DOHH2 (cell line): ENCODE data around the gene FAM219A.

ENCODE experiments used
- H3F3A ChIP-seq: fragments of 200-600 bp; sonication (generic), shearing (Covaris generic); 2 replicates; pipeline ENCODE4 v1.6.0; 2016; ENCODE audit warnings: antibody characterized with exemption, mild to moderate bottlenecking; ENCODE audit not compliant: control insufficient read depth, insufficient read depth
- H3K27ac ChIP-seq: fragments of 200-600 bp; sonication (generic); 2 replicates; pipeline ENCODE4 v1.5.1; 2014; ENCODE audit warnings: low read depth, mild to moderate bottlenecking, low read length, moderate library complexity
- H3K27me3 ChIP-seq: fragments of 200-600 bp; sonication (generic); 2 replicates; pipeline ENCODE4 v1.6.1; 2014; ENCODE audit warnings: mild to moderate bottlenecking, low read length, mixed read lengths; ENCODE audit not compliant: control insufficient read depth
- H3K36me3 ChIP-seq: fragments of 200-600 bp; sonication (generic); 2 replicates; pipeline ENCODE4 v1.6.1; 2014; ENCODE audit warnings: mild to moderate bottlenecking, low read length, moderate library complexity, mixed read lengths; ENCODE audit not compliant: control insufficient read depth
- H3K4me1 ChIP-seq: fragments of 200-600 bp; sonication (generic); 2 replicates; pipeline ENCODE4 v1.6.1; 2014; ENCODE audit warnings: mild to moderate bottlenecking, low read length, mixed read lengths; ENCODE audit not compliant: control insufficient read depth
- H3K4me2 ChIP-seq: fragments of 200-600 bp; sonication (generic); 2 replicates; pipeline ENCODE4 v1.6.0; 2014; ENCODE audit warnings: mild to moderate bottlenecking, low read length, moderate library complexity
- H3K4me3 ChIP-seq: fragments of 200-600 bp; sonication (generic); 2 replicates; pipeline ENCODE4 v1.5.1; 2014; ENCODE audit warnings: mild to moderate bottlenecking, low read length, mixed read lengths
- H3K79me2 ChIP-seq: fragments of 200-600 bp; sonication (generic); 2 replicates; pipeline ENCODE4 v1.6.1; 2014; ENCODE audit warnings: mild to moderate bottlenecking, low read length, mixed read lengths; ENCODE audit not compliant: control insufficient read depth
- H3K9me2 ChIP-seq: fragments of 200-600 bp; sonication (generic); replicated peaks from 2 replicates; pipeline ENCODE4 v1.6.1; 2014; ENCODE audit warnings: mild to moderate bottlenecking, low read length, mixed read lengths; ENCODE audit not compliant: control insufficient read depth
- H3K9me3 ChIP-seq: fragments of 200-600 bp; sonication (generic); 2 replicates; pipeline ENCODE4 v1.6.1; 2014; ENCODE audit warnings: antibody characterized with exemption, low read length, mixed read lengths; ENCODE audit not compliant: control insufficient read depth, insufficient read depth
- H4K20me1 ChIP-seq: fragments of 200-600 bp; sonication (generic); 2 replicates; pipeline ENCODE4 v1.6.0; 2014; ENCODE audit warnings: low read depth, mild to moderate bottlenecking, antibody characterized with exemption, low read length, moderate library complexity; ENCODE audit not compliant: control insufficient read depth, insufficient read depth
- EZH2phosphoT487 ChIP-seq: fragments of 200-600 bp; sonication (generic); IDR thresholded peaks from 2 replicates; pipeline ENCODE4 v1.6.1; 2017; ENCODE audit warnings: borderline replicate concordance, mild to moderate bottlenecking, antibody characterized with exemption, low read length, moderate library complexity, mixed read lengths
- TF ChIP-seq, protein P1 (sequence below): fragments of 200-600 bp; sonication (generic); IDR thresholded peaks from one replicate; pipeline ENCODE4 v1.5.1; 2014; ENCODE audit warnings: antibody characterized with exemption, mild to moderate bottlenecking, low read depth, low read length; ENCODE audit not compliant: poor library complexity, severe bottlenecking

The FAM219A gene

DNA sequence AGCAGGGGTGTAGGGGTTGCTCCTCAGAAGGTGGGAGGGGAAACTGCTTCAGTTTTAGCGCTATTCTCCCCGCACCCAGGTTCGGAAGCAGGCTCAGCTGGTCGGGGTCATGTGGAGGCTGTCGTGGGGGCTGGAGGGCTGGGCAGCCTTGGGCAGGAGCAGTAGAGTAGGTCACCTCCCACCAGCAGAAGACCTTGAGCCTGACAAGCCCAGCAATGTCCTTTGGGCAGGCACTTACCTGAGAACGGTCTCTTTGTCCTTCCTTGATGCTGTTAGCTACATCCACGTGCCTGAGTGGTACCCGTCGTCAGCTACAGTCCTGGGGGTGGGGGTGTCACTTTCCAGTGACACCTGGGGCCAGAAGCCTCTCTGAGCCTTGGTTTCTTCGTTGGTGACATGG, 44.1 kb upstream of the FAM219A start:
- Histone ChIP-seq H3K36me3 (no peaks in the 10 kb centered on the region), H3F3A (no peaks in the 10 kb centered on the region), H3K27ac (no peak overlapping the region), H3K4me1 (no peaks in the 10 kb centered on the region), H3K4me3 (no peak overlapping the region), H3K79me2 (no peaks in the 10 kb centered on the region), H3K9me2 (no peaks in the 10 kb centered on the region), H3K9me3 (no peaks in the 10 kb centered on the region), H3K4me2 (no peak overlapping the region), H4K20me1 (no peaks in the 10 kb centered on the region), H3K27me3 (peaks cover 2% of the 10 kb centered on the region; the same call in 1 of the 2 replicates)
- TF ChIP-seq, protein P1, sequence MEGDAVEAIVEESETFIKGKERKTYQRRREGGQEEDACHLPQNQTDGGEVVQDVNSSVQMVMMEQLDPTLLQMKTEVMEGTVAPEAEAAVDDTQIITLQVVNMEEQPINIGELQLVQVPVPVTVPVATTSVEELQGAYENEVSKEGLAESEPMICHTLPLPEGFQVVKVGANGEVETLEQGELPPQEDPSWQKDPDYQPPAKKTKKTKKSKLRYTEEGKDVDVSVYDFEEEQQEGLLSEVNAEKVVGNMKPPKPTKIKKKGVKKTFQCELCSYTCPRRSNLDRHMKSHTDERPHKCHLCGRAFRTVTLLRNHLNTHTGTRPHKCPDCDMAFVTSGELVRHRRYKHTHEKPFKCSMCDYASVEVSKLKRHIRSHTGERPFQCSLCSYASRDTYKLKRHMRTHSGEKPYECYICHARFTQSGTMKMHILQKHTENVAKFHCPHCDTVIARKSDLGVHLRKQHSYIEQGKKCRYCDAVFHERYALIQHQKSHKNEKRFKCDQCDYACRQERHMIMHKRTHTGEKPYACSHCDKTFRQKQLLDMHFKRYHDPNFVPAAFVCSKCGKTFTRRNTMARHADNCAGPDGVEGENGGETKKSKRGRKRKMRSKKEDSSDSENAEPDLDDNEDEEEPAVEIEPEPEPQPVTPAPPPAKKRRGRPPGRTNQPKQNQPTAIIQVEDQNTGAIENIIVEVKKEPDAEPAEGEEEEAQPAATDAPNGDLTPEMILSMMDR, result no peak
- TF ChIP-seq EZH2phosphoT487, result no peak

DNA sequence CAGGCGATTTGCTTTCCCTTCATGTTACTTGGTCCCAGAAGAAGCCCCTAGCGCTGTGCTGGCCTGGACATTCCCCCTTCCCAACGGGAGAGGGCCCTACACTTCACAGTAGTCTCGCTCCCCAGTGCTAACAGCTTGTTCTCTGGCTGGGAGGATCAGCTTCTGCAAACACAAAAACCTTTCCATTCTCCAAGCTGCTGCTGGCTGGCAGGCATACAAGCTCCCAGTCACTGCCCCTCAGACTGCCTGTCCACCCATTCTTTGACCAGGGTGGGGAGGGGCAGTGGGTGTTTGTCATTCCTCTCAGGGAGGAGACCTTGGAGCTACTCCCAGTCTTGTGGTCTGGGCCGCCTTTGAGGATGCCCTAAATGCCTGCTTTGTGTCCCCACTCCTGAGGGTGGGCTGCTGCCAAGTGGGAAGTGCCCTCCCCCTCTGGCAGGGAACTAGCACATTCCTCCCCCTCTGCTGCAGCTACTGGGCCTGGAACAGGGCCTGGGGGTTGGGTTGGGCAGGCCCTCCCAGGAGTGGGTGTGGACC, 43.6 kb upstream of the FAM219A start:
- Histone ChIP-seq H3K27ac (no peak overlapping the region), H3K4me3 (no peak overlapping the region), H3K9me2 (no peaks in the 10 kb centered on the region), H3K9me3 (no peaks in the 10 kb centered on the region), H3F3A (no peaks in the 10 kb centered on the region), H3K79me2 (no peaks in the 10 kb centered on the region), H4K20me1 (no peaks in the 10 kb centered on the region), H3K36me3 (no peaks in the 10 kb centered on the region), H3K27me3 (peaks cover 2% of the 10 kb centered on the region; the same call in 1 of the 2 replicates), H3K4me1 (no peaks in the 10 kb centered on the region), H3K4me2 (no peak overlapping the region)
- no peak for TF ChIP-seq EZH2phosphoT487

DNA sequence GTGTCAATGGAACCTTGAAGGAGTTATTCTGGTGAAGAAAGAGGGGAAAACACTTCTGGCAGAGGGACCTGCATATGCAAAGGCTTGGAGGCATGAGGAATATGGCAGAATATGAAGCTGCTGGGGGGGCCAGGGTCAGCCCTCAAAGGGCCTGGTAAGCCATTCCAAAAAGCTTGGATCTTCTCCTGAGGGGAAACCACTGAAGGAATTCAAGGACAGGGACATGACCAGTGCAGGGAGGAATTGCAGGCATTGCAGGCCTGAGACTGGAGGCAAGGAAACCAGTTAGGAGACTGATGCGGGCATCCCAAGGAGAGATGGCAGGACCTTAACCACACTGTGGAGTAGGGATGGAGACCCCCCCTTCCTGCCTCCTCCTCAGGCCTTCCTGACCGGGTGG, 43.0 kb upstream of the FAM219A start:
- no peaks in the 10 kb centered on the region for H3F3A ChIP-seq
- no peak overlapping the region for H3K4me3 ChIP-seq
- TF ChIP-seq EZH2phosphoT487, result no peak
- TF ChIP-seq, protein P1, result no peak
- no peaks in the 10 kb centered on the region for H4K20me1 ChIP-seq
- no peaks in the 10 kb centered on the region for H3K4me1 ChIP-seq
- H3K27ac ChIP-seq, result no peak overlapping the region
- no peaks in the 10 kb centered on the region for H3K79me2 ChIP-seq
- H3K4me2 ChIP-seq, result no peak overlapping the region
- no peaks in the 10 kb centered on the region for H3K9me3 ChIP-seq
- peaks cover 2% of the 10 kb centered on the region; the same call in 1 of the 2 replicates for H3K27me3 ChIP-seq
- H3K9me2 ChIP-seq, result no peaks in the 10 kb centered on the region
- H3K36me3 ChIP-seq, result no peaks in the 10 kb centered on the region

DNA sequence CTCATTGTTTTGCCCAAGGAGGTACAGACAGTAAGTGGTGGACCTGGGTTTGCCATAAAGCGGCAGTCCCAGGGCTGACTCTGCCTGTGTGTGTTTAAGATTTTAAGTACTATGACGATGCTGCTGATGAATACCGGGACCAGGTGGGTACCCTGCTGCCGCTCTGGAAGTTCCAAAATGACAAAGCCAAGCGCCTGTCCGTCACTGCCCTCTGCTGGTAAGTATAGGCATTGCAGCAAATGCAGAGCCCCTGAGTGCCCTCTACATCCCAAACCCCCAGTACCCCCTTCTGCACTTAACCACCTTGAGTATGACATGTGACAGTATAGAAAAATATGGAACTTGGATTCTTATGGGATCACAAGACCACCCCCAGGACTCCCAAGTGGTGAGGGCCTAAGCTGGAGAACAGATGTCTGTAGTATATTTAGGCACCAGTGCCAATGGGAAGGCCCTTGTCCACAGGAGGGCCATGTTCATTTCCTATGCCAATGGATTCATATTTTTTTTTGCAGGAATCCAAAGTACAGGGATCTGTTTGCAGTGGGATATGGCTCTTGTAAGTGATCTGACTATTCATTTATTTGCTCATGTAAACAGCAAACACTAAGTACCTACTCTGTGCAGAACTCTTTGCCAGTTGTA, 42.4 kb upstream of the FAM219A start:
- Histone ChIP-seq H3K4me3 (no peak overlapping the region), H4K20me1 (no peaks in the 10 kb centered on the region), H3K9me2 (no peaks in the 10 kb centered on the region), H3K27me3 (peaks cover 2% of the 10 kb centered on the region; the same call in 1 of the 2 replicates), H3K9me3 (no peaks in the 10 kb centered on the region), H3K79me2 (no peaks in the 10 kb centered on the region), H3K4me2 (no peak overlapping the region), H3K36me3 (no peaks in the 10 kb centered on the region), H3F3A (no peaks in the 10 kb centered on the region), H3K4me1 (no peaks in the 10 kb centered on the region), H3K27ac (no peak overlapping the region)
- TF ChIP-seq EZH2phosphoT487, result no peak
- TF ChIP-seq, protein P1, result peak; percentile 96
